ENCODE measurements around the gene HDAC5.
"Not testable (repeated sequence)": the region's sequence is repeated elsewhere in the genome, so short reads cannot be mapped to it uniquely, and the experiment has no call there.

HDAC5 gene

GRCh38 chr17:44132275-44132821 lies 8.9 kb upstream of the HDAC5 start:
- no peak for DNase-seq

GRCh38 chr17:44131372-44131771 lies 7.9 kb upstream of the HDAC5 start:
- not testable (repeated sequence) for DNase-seq

- no peak for DNase-seq
Measured at GRCh38 chr17:44130693-44131349, 7.4 kb upstream of the HDAC5 start.

- no peak for DNase-seq
Measured at GRCh38 chr17:44128383-44128782, 4.9 kb upstream of the HDAC5 start.

- DNase-seq: no peak
Measured at GRCh38 chr17:44124118-44124438, 637 bp upstream of the HDAC5 start.

- no peak for DNase-seq
Measured at GRCh38 chr17:44122816-44123355, 555 bp downstream of the HDAC5 start.

GRCh38 chr17:44121997-44122815 lies 1.2 kb downstream of the HDAC5 start:
- no peak for DNase-seq

GRCh38 chr17:44120851-44121605 lies 2.4 kb downstream of the HDAC5 start:
- no peak for DNase-seq

- not testable (repeated sequence) for DNase-seq
Measured at GRCh38 chr17:44120281-44120680, 3.2 kb downstream of the HDAC5 start.

- no peak for DNase-seq
Measured at GRCh38 chr17:44119798-44120197, 3.6 kb downstream of the HDAC5 start.

- DNase-seq: no peak
Measured at GRCh38 chr17:44119062-44119461, 4.4 kb downstream of the HDAC5 start.

GRCh38 chr17:44118427-44119050 lies 4.9 kb downstream of the HDAC5 start:
- no peak for DNase-seq

- DNase-seq: no peak
Measured at GRCh38 chr17:44117351-44117750, 6.1 kb downstream of the HDAC5 start.

GRCh38 chr17:44115585-44116415 lies 7.6 kb downstream of the HDAC5 start:
- peak; percentile 30 to 46 for DNase-seq

GRCh38 chr17:44113868-44114840 lies 9.3 kb downstream of the HDAC5 start:
- DNase-seq: no peak

- DNase-seq: no peak
Measured at GRCh38 chr17:44113382-44113781, 10.1 kb downstream of the HDAC5 start.

GRCh38 chr17:44112284-44113280 lies 10.9 kb downstream of the HDAC5 start:
- peak; percentile 70 to 75 for DNase-seq

- DNase-seq: no peak
Measured at GRCh38 chr17:44111777-44112176, 11.7 kb downstream of the HDAC5 start.

Measured in SHP77 (cell line).